GM21723 (cell line): ENCODE data around the gene KCNN3.

Experiments
- ATAC-seq: cut with Tn5 transposase; IDR thresholded peaks from one replicate; pipeline ENCODE4 v1.9.1; 2021; ENCODE audit warnings: mild to moderate bottlenecking, moderate library complexity; ENCODE audit not compliant: unreplicated experiment

The KCNN3 gene

GRCh38 chr1:154843636-154844296, 26.3 kb downstream of the KCNN3 start:
- ATAC-seq: no peak

DNA sequence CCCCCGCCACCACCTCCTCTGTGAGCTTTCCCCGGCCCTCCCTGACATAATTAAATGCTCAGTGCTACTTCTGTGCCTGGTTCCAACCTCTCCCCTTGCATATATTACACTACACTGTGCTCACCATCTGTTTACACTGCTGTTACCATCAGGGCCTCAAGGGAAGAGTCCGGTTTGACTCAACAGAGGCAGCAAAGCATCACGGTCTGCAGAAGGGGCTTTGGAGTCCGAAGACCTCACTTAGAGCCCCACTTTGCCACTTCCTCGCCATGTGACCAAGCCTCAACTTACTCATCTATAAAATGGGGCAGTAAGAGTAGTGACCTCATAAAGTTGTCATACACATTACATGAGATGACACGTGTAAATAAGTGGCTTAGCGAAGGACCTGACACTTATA, 27.4 kb downstream of the KCNN3 start:
- no peak for ATAC-seq

GRCh38 chr1:154841384-154841783, 28.7 kb downstream of the KCNN3 start:
- ATAC-seq: no peak

DNA sequence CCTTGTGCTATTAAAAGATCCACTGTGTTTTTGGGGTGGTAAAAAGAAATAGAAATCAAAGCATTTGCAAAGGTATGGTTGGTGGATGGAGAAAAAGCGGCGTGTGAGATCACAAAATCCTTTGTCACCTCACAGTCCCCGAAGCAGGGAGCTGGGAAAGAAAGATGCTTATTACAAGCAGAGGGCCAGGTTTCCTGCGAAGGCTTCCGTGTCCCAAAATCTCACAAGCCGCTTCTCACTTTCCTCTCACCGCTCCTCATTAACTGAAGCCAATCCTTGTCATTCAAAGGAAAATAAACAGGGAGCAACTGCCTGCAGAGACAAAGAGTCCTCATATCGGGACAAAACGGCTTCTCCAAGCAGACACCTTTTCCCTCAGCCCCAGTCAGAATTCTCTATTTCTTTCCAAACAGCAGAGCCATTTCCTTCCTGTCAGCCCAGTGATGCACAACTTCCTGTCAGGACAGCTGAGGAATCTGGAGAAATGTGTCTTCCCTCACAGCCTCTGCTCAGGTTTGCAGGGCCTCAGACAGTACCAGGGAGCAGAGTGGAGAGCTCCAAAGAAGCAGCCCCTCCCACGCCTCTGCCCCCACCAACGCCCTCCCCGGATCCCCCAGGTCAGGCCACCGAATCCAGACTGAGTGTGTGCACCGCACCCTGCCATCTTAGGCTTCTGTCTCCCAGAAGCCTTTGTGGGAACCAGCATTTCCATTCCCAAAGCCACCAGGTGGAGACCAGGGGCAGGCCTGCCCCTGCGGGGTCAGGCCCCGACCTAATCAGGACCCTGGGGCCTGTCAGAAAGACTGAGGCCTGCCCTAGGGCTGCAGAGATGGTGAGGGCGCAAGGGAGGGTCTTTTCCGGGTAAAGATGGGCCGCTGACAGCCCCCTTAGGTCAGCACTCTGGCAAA, 29.6 kb downstream of the KCNN3 start:
- ATAC-seq: no peak

DNA sequence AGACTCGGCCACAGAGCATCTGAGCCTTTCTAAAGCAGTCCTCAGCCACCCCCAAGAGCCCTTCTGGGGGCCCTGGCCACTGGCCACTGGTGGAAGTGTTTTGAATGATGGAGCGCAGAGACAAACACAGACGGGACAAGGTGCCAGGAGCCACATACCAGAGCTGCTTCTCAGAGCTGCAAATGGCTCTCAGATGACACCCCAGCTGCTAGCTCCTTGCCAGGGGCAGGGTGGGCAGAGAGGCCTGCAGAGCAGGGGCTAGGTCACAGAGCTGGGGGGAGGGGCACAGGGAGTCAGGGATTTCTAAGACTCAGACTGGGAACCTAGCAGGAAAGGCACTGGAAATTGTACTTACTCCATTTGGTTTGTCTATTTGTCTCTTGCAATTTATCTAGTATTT, 30.4 kb downstream of the KCNN3 start:
- no peak for ATAC-seq

- ATAC-seq: no peak
Observed at GRCh38 chr1:154838988-154839387, 31.1 kb downstream of the KCNN3 start.

DNA sequence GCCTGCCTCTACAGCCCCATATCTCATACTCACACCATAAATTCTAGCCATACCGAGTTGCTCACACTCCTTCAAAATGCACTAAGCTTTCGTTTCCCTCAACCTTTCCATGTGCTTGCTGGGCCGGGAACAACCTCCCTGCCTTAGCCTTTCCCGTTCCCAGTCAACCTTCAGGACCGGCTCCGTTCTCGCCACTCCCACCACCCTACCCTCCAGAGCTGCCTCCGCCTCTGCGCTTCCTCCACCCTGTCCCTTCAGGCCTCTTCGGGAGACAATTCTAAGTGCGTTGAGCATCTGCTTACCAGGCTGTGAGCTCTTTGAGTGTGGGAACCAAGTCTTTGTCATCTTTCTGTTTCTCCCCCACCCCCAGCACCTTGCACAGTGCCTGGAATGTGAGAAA, 31.6 kb downstream of the KCNN3 start:
- no peak for ATAC-seq

DNA sequence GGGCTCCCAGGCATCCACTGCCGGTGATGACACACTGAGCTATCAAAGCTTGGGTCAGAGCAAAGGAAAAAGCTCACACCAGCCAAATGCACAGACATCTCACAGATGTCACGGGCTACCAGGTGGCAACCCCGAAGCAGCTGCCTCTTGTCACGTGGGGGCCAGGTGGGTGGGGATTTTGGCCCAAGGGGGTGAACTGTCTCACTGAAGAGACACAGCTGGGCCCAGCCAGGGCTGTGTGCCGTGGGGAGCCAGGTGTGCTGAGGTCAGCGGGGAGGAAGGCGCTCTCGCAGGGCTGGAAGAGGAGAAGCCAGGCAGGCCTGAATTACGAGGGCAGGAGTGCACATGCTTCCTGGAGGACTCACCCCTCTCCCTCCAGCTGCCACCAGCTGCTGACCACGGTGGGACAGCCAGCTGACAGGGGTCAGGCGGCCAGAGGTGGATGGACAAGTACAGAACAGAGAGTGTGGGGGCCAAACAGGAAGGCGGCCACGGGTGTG, 32.4 kb downstream of the KCNN3 start:
- peak; percentile 76 for ATAC-seq

- no peak for ATAC-seq
Observed at GRCh38 chr1:154837034-154837671, 32.9 kb downstream of the KCNN3 start.

- no peak for ATAC-seq
Observed at GRCh38 chr1:154835531-154836324, 34.4 kb downstream of the KCNN3 start.

DNA sequence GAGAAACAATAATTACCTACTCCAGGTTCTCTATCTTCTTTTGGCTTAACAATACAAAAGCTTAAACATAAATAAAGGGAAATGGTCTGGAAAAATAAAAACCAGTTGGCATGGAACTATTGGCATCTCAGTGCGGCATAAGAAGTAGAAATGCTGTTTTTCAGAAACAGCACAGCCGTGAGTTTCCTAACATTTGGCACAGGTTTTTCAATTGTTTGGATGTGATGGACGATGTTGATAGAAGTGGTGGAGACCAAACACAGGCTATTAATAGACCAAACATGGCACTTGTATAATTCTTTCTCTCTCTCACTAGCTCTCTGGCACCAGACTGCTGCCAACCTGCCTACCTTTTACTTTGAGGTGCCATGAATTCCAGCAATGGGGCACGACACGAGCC, 36.2 kb downstream of the KCNN3 start:
- ATAC-seq: no peak

GRCh38 chr1:154833209-154833608, 36.9 kb downstream of the KCNN3 start:
- no peak for ATAC-seq

DNA sequence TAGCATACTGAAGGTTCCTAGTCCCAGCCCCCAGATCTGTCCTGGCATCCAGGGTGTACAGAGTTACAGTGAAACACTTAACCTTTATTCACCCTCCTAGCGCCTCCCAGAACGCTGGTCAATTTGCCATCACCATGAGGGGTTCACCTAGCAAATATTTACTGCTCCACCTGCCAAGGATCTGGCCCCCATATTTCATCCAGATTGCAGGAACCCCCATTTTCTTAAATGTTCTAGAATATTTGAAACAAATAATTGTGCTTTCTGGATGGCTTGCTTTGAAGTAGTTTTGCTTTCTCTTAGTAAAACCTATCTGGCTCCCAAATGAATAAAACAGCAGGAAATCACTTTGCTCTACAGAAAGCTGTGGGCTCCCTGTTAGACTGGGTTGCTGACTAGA, 37.7 kb downstream of the KCNN3 start:
- ATAC-seq: no peak

- ATAC-seq: no peak
Observed at GRCh38 chr1:154831462-154831861, 38.6 kb downstream of the KCNN3 start.

DNA sequence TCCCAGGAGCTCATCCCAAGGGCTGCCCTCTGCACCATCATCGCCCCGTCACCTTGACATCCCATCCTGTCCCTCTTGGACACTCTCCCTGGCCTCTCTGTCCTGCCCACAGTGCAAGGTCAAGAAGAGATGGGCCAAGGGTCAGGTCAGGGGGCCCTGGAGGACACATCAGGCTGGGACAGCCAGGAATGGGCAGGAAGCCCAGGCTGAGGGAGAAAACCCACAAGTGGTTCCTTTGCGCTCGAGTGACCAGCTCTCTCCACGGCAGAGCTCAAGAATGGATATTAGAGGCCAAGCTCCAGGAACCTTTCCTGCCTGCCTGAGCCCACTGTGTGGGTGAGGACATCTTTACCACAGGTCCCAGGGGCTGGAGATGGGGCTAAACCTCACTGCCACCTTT, 41.0 kb downstream of the KCNN3 start:
- no peak for ATAC-seq

- ATAC-seq: no peak
Observed at GRCh38 chr1:154824179-154825000, 45.7 kb downstream of the KCNN3 start.

DNA sequence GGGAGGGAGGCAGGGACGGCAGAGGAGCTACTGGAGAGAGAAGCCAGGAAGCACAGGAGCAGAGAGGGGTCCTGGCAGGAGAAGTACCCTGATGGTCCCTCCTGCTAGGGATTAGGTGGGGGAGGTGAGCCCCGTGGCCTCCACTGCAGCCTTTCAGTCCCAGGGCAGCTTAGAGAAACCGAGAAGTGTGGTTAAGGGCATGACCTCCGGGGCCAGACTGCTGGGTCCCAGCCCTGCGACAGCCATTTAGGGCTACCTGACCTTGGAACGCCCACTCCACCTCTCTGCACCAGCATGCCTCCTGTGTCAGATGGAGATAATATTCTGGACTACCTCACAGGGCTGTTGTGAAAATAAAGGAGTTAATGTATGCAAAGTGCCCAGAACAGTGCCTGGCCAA, 47.4 kb downstream of the KCNN3 start:
- ATAC-seq: no peak

DNA sequence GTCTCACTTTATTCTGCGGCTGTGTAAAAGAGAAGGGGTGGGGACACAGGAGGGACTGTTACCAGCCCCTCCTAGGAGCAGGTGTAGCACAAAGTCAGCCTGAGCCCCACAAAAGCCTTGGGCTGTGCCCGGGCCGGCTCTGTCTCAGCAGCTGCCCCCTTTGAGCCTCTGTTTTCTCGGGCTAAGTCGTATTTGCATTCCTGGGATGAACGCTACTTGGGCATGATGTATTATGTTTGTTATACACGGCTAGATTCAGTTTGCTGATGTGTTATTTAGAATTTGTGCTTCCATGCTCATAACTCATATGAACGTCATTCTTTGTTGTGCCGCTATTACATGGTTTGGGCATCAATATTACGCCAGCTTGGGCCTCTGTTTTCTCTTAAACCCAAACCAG, 47.8 kb downstream of the KCNN3 start:
- no peak for ATAC-seq

DNA sequence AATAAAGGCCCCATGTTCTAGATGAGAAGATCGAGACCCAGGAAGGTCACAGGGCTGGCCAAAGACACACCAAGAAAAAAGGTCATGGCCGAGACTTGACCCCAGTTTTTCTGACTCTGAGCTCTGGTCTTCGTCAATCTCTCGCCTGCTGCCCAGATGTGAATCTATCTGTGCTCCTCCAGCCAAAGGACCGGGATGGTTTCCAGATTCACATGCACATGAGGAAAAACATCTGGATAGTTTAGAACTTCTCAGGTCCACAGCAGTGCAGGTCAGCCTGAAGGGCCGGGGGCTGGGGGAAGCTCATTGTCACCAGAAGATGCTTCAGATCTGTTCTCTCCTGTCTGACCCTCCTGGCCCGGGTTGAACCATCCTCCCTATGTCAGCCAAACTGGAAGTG, 49.0 kb downstream of the KCNN3 start:
- no peak for ATAC-seq

DNA sequence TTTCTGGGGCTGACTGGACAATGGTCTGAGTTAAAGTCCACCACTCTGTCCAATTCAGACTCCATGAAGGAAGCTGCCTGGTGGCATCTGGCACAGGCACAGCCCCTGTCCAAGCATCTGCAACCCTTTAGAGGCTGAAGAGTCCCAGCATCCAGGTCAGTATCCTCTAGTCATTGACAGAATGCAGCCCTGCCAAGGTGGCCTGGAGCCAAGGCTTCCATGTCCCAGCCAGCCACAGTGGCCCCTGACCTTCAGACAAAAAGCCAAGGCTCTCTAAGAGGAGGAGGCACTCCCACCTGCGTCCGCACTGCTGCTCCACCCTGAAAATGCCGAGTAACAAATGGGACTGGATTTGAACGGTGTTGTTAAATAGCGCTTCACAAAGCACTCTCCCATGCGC, 49.4 kb downstream of the KCNN3 start:
- no peak for ATAC-seq
